HG02798 (cell line): ENCODE data around the gene CDK12.

ENCODE experiments used
- ATAC-seq: cut with Tn5 transposase; IDR thresholded peaks from one replicate; pipeline ENCODE4 v1.9.1; 2021; ENCODE audit warnings: mild to moderate bottlenecking; ENCODE audit not compliant: unreplicated experiment, poor library complexity

Gene CDK12

DNA sequence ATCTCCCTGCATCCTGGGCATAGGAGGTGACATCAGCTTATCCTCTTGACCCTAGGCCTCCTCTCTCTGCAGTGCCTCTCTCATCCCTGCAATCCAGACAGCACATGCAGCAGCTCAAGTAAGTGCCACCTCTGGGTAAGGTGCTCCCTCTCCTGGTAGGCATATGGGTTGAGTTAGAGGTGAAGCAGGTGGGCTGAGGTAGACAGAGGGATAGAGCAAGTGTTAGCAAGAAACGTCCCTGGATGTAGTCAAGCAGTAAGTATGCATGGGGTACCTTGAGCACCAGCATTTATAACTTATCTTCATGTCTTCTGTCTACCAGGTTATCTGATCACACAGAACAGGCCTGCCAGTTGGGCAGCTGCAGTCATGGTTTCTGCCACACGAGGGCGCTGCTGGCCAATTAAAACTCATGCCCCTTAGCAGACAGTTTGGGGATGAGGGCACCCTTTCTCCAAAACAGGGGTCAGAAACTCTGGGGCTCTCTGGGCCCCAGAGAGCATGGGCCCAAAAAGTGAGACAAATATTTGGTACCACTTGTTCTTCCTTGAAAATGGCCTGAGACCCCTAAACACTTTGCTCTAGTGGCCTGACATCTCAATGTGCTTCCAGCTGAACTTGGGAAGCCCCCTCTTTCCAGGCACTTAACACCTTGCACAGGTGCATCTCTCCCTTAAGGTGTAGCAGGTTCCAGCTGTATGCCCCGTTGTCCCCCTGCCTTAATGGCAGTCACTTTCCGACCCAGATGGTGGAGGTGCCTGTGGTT is 86.6 kb downstream of the CDK12 start:
- no peak for ATAC-seq

- no peak for ATAC-seq
Measured at GRCh38 chr17:39548494-39549225, 87.4 kb downstream of the CDK12 start.

DNA sequence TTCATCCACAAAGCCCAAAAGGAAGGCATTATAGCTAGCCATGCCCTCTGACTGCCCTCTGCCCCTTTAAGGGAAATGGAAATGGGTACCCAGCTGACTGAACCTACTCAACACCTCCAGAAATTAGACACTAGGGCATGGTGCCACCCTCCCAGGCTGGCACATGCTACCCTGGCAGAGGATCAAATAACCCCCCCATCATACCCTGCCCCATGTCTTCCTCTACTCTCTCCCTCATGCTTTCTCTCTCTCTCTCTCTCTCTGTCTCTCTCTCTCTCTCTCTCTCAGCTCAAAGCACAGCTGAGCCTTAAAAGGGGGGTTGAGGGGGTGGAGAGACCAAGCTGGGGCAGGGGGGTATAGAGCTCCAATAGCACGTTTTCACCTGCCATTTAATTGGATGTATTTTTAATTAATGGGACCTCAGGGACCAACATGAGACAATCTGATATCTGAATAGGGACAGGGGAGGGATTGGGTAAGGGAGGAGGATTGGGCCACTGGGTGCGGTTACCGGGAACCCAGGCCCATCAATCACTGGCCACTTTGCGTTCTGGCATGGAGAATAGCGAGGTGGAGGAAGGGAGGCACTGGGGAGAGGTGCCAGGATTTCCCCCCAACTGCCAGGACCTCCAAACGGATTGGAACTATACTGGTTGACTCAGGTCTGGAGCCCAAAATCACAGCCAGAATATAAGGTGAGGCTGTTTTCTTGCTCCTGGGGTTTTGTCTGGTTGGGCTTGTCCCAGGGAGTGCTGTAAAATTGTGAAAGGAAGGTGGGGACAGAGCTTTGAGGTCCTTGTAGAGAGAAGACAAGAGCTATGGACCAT is 88.7 kb downstream of the CDK12 start:
- ATAC-seq: no peak

- ATAC-seq: no peak
Measured at GRCh38 chr17:39551879-39552278, 90.6 kb downstream of the CDK12 start.

GRCh38 chr17:39553341-39553945 is 92.2 kb downstream of the CDK12 start:
- ATAC-seq: no peak

GRCh38 chr17:39555368-39555767 is 94.1 kb downstream of the CDK12 start:
- ATAC-seq: no peak

DNA sequence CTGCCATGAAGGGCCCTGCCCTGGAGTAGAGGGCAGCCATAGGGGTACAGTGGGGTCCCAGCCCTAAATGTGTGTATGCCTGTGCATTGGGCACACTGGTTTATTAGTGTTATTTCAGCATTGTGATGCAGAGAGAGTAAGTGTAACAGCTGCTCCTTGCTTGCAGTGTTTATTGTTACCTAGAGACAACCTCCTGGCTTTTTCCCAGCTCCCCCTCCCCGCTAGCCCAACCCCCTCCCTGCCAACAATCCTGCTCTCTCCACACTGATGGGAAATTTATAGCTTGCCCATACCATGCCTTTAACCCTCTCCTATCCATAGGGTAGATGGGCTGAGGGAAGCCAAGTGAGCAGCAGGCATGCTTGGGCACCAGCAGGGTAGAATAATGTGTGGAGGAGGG is 95.1 kb downstream of the CDK12 start:
- no peak for ATAC-seq

DNA sequence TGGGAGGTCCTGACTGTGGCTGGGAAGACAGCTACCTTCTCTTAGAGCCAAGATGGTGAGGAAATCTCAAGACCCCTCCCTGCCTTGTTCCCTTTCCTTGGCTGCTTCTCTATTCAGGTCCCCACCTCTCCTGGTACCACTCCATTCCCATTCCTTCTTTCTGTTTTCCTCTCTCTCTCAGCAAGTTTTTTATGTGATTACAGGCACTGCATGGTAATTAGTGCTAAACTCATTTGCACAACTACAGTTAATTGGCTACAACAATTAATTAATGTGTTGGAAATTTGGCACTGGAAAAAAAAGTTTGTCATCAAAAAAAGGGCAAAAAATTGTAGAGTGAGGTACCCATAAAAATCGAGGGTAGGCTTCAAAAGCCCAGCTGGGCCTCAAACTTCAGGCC is 101.1 kb downstream of the CDK12 start:
- ATAC-seq: no peak

- ATAC-seq: no peak
Measured at GRCh38 chr17:39562976-39563375, 101.7 kb downstream of the CDK12 start.

GRCh38 chr17:39563476-39563875 is 102.2 kb downstream of the CDK12 start:
- ATAC-seq: no peak

DNA sequence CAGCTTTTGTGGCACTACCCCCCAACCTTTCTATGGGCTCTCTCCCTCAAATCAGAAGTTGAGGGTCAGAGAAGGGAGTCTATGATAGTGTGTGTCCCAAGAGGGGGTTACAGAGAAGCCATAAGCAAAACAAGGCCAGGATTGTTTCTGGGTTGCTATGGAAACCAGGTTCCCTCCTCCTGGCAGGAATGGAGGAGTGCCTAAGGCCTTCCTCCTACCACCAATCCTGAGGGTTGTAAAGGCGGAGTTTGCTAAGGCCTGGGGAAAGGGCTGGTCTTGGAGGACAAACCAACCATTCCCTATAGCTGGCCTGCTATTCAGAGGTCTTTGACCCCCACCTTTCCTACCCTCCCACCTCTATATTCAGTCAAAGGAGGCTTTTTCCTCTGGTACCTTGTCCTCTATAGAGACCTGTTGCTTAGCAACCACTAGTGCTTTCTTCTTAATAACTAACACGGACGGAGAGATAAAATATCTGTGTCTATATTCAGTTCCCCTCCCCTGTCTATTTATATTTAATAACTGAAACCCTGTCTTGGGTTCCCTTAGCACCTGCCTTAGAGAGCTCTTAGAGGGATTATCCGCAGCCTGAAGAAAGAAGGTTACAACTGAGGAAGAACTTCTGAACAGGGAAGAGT is 103.0 kb downstream of the CDK12 start:
- ATAC-seq: no peak

GRCh38 chr17:39566094-39566850 is 105.0 kb downstream of the CDK12 start:
- ATAC-seq: no peak

DNA sequence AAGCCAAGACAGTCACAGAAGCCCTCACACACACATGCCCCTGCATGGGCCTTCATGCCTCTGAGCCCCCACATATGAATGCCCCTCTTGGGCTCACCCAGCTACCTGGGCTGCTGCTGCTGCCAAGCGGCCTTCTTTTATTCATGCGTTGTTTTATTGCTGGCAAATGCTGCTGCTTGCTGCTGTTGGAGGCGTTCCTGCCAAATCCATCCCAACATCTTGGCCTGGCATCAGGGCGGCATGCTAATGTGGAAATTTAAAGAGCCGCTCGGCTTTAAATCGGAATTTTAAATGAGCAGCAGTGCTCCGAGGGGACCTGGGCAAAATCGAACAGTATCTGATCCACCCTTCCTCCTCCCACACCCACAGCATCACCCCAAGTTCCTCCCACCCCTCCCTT is 107.4 kb downstream of the CDK12 start:
- ATAC-seq: no peak

DNA sequence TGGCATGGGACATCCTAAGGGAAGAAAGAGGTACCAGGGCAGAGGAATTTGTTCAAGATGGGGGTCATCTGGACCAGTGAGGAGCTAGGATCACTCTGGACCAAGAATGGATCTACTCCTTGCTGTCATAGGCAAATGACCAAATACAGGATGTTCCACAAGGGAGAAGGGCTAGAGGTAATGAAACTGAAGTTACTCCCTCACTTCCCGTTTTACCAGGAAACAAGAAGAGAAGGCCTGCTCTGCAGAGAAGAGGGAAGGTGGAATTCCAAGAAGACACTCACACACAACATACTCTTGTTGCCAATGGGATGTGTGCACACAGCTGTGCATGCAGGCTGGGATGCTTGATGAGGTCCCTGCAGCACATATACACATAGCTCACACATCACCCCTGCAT is 107.8 kb downstream of the CDK12 start:
- no peak for ATAC-seq

- ATAC-seq: no peak
Measured at GRCh38 chr17:39572121-39572520, 110.8 kb downstream of the CDK12 start.

GRCh38 chr17:39573447-39574298 is 112.4 kb downstream of the CDK12 start:
- no peak for ATAC-seq

GRCh38 chr17:39576187-39576586 is 114.9 kb downstream of the CDK12 start:
- ATAC-seq: no peak

DNA sequence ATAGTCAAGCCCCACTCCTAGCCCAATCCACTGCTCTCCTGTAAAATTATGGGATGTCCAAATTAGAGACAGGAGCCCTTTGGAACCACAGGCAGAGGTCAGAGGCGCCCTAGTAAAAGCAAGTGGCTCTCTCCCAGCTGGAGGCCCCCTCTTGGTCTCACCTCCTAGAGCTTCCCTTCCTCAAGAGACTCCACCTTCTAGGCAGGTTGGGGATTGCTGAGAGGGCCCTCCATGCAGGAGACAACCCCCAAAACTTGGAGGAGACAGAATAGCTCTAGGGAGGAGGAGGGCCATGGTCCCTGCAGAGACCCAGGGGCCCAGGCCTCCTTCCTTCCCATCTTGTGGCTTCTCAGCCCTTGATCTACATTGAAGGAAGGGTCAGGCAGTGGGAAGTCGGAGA is 117.0 kb downstream of the CDK12 start:
- ATAC-seq: no peak
